GM12891 (cell line): Measurements from ENCODE around the gene CFAP97D2.

Experiments used
- POLR2A ChIP-seq: IDR thresholded peaks from 2 replicates; pipeline ENCODE4 v1.6.1; 2011; ENCODE audit warnings: low read depth, low read length, control low read depth
- POLR2AphosphoS5 ChIP-seq: IDR thresholded peaks from 2 replicates; pipeline ENCODE4 v1.6.1; 2011; ENCODE audit warnings: low read depth, low read length, control low read depth

- TF ChIP-seq POLR2A (no peak), POLR2AphosphoS5 (no peak)
These were observed 90.3 kb downstream of the CFAP97D2 start for GRCh38 chr13:114269281-114269770.
